Left renal pelvis (tissue), 4 donors: Measurements from ENCODE around the gene L1CAM. TPM values are rescaled to one million over a fixed set of nuclear protein-coding genes. Genes with fewer than 3 reads are reported as not detected.

ENCODE experiments used
- DNase-seq, 4 donors: peaks; one replicate each; pipeline ENCODE4 v3.0.0-alpha.2; 2013; ENCODE audit warnings: low read depth in 4 of 4, low spot score in 3 of 4
- polyA plus RNA-seq, 4 donors: library from polyadenylated mRNA; unstranded; fragments of 120-200 nt; gene quantifications; one replicate each; pipeline ENCODE4 v1.2.1, GENCODE V29; 2013; ENCODE audit not compliant: insufficient read length in 4 of 4

The L1CAM gene
- polyA plus RNA-seq, 4 donors: 1.9 to 67.6 (median 44.6) TPM

DNA sequence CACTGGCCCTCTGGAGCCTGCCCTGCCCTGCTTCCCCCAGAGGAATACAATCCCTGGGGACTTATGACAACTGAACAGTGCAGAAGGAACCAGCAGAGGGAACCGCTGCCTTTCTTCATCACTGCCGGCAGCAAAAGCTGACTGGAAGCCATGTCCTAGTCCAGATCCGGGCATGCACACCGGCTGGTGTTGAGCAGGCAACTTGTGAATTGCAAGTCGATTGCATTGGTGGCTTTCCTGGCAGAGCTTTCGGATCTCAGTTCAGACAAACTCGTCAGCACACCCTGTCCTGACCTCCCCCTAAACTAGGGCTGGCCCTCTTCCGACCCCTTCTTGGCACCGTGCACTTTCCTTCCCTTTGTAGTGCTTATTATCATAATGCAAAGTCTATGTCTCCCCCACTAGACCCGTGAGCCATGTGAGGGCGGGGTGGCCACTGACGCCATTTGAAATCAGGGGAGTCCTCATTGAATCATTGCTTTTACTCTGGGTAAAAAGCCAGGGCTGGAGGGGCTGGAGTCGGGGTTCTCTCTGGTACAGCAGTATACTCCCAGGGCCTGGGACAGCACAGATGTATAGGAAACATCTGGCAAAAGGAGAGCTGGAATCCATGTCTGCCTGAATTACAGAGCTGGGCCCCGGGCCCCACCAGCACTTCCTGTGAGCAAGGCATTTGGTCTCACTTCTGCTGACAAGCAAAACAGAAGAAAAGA lies 38.3 kb upstream of the L1CAM start:
- no peak for DNase-seq

GRCh38 chrX:153922932-153923857 lies 37.2 kb upstream of the L1CAM start:
- DNase-seq: no peak

DNA sequence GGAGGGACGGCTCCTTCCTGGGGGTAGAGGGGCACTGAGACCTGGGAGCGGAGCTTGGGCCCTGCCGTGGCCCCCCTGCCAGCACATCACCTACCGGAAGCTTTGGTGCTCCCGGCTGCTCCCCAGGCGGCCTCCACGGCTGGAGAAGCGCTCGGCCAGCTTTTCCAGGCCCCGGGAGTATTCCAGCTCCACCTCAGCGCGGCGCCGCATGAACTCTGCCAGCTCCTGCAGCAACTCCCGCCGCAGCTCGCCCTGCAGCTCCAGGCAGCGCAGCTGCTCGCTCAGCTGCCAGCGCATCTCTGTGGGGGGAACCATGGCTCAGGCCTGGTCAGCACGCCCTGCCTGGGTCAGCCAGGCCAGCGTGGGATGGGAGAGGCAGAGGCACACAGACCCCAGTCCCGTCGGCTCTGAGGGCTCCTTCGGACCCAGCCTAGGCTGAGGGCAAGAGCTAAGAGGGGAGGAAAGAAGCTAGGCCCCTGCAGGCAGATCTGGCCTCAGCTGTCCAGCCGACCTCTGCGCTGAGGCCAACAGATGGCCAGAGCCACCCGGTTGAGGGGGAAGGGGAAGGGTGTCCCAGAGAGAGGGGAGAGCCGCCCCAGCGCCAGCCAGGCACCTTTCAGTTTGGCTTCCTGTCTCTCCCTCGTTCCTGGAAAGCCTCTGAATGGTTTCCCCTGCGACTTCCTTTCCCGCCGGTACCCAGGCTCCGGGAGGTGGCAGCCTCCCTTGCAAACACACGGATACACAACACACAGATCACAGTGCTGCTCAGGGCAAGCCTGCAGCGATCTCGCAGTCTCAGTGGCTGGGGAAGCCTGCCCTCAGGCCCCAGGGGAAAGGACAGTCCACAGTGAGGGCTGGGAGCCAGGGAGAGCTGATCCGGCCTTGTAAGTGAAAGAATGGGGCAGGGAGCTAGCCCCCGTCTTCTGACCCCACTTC lies 35.8 kb upstream of the L1CAM start:
- DNase-seq: no peak

DNA sequence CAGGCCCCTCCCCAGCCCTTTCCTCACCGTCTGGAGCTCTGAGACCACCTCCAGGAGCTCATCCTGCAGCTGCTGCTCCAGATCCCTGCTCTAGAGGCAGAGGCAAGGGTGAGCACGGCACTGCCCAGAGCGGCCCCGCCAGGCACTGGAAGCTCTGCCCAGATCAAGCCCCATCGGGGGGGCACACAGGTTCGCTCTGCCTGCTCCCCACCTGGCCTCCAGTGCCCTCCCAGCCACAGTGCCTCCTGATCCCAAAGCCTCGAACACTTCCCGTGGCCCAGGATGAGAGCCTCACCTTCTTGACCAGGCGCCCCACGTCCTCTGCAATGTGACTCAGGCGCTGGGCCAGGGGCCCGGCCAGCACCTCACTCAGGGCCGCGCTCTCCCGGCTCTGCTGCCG lies 35.1 kb upstream of the L1CAM start:
- no peak for DNase-seq

- no peak for DNase-seq
Measured at GRCh38 chrX:153920546-153920945, 34.6 kb upstream of the L1CAM start.

GRCh38 chrX:153919281-153919680 lies 33.3 kb upstream of the L1CAM start:
- no peak for DNase-seq

DNA sequence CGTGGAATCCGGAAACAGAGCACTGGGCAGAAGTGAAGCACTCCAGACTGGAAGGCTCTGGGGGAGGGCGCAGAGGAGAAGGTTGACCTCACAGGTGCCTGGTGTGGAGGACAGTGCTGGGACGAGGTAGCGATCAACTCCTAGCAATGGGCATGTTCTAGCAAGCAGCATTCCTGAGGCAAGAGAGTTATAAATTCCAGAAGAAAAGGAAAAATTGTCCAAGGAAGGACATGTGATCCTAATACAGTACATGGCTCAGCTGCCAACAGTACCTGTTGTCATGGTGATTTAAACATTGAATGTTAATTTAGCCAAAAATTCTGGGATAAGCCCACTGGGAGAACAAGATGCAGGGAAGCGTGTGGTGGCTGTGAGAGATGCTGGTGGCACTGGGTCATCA lies 31.9 kb upstream of the L1CAM start:
- no peak for DNase-seq

DNA sequence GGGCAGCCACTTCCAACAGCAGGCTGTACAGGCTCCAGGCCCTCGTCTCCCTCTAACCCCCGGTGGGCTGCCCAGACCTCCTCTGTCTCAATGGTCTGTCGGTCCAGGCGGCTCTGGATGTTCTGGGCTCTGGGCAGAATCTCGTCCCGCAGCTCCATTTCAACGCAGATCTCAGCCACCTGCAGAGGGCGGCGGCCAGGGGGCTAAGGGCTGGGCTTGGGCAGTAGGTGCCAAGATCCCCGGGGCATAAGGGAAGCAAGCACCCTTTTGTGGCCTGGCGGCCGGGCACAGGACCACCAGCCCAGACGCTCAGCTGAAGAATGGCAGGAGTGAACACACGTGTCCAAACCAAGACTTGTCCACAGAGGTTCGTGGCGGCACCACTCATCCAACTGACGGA lies 27.7 kb upstream of the L1CAM start:
- no peak for DNase-seq

DNA sequence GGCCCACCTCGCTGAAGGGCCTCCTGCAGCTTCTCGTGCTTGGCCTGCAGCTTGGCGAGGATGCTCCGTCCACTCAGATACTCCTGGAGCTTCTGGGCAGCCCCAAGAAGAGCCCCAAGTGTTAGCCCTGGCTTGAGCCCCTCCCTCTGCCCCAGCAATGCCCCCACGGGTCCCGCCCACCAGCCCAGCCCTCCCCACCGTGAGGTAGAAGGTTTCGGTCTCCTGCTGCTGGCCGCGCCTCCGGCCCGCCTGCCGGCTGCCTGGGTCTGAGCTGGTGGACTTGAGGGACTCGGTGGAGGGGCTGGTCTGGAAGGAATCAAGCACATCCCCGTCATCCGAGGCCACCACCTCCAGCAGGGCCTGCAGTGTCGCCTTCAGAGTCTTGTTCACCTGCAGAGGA lies 27.2 kb upstream of the L1CAM start:
- DNase-seq: no peak

GRCh38 chrX:153911798-153912197 lies 25.8 kb upstream of the L1CAM start:
- no peak for DNase-seq

GRCh38 chrX:153910446-153910845 lies 24.5 kb upstream of the L1CAM start:
- no peak for DNase-seq

- no peak for DNase-seq
Measured at GRCh38 chrX:153909980-153910360, 24.0 kb upstream of the L1CAM start.

DNA sequence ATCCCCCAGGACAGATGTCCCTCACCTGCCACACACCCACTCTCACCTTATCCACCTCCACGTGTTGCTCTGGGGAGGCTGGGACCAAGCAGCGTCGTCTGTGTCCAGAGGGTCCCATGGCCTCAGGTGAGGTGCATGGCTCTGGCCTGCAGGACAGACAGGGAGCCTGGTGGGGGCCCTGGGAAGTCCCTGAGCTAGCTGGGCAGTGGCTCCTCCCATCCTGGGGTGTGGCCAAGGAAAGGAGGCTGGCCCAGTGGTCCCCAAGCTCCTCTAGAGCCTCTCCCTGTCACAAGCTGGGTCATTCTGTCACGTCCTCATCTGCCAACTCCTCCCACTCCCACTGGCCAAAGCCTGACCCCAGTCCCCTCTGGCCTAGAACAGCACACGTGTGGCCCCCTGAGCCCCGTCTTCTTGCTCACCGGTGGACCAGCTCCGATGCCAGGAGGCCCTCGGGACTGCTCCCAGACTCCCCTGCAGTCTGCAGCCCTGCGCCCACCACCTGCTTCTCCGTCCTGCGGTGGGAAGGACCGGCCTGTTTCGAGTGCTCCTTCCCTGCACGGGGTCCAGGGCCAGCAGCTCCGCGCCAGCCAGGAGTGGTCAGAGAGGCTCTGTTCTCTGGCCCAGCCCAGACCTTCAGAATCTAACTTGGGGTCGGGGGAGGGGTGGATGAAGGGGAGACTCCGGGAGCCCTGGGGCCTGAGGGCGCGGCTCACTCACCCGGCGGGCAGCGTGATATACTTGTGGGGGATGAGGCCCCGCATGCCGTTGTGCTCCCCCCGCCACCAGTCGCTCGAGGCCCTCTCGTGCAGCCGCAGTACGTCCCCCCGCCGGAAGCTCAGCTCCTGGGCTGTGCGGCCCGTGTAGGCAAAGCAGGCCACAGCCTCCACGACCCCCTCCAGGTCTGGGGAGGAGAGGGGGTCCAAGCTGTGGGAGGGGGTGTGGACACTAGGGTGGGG lies 23.3 kb upstream of the L1CAM start:
- DNase-seq: no peak

GRCh38 chrX:153908219-153908860 lies 22.4 kb upstream of the L1CAM start:
- no peak for DNase-seq

DNA sequence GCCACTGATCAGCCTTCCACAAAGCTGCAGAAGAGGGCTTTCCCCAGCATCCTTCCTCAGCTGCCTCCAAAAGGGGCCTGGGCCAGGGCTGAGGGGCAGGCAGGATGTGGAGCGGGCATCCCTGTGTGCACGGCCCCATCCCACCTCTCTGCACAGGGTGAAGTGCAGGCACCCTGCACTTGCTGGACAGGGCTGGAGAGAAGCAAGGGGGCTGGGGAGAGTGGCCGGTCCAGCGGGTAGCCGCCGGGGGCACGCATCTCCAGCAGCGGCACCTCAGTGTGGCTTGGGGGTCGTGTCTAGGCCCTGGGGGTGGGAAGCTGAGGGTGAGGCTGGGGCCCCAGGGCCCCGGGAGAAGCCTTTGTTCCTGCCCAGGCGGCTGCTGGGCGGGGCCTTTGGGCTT lies 21.5 kb upstream of the L1CAM start:
- no peak for DNase-seq

GRCh38 chrX:153906126-153906917 lies 20.3 kb upstream of the L1CAM start:
- DNase-seq: no peak

DNA sequence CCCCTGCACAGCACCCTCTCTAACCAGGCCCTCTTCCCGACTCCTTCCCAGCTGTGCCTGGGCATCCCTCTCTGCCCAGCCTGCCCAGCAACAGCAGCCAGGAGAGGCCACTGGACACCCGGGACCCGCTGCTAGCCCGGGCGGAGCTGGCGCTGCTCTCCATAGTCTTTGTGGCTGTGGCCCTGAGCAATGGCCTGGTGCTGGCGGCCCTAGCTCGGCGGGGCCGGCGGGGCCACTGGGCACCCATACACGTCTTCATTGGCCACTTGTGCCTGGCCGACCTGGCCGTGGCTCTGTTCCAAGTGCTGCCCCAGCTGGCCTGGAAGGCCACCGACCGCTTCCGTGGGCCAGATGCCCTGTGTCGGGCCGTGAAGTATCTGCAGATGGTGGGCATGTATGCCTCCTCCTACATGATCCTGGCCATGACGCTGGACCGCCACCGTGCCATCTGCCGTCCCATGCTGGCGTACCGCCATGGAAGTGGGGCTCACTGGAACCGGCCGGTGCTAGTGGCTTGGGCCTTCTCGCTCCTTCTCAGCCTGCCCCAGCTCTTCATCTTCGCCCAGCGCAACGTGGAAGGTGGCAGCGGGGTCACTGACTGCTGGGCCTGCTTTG lies 19.6 kb upstream of the L1CAM start:
- no peak for DNase-seq
